ENCODE results near the gene PRSS3.
"Not testable (repeated sequence)": the region's sequence is repeated elsewhere in the genome, so short reads cannot be mapped to it uniquely, and the experiment has no call there.

Gene PRSS3

DNA sequence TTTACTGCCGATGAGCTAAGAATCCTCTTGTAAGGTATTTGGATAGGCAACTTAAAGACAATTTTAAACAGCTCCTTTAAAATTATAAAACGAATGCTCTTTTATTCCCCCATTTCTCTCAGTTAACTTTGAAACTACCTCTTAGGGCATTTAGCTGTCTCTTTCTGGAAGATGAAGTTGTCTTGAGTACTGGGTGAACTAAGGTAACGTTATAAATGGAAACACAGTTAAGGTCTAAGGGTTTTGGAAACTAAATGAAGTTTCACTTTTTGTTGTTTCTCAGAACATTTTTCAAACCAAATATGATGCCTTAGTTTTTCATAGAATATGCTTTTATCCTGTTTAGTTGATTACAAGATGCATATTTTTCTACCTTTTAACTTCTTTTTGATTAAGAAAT lies 28.4 kb downstream of the PRSS3 start:
- H3K9ac ChIP-seq: no peak overlapping the region

DNA sequence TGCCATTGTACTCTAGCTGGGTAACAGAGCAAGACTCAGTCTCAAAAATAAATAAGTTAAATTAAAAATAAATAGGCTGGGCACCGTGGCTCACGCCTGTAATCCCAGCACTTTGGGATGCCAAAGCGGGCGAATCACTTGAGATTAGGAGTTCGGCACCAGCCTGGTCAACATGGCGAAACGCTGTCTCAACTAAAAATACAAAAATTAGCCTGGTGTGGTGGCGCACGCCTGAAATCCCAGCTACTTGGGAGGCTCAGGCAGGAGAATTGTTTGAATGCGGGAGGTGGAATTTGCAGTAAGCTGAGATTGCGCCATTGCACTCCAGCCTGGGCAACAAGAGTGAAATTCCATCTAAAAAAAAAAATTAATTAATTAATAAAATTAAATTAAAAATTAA lies 31.9 kb downstream of the PRSS3 start:
- not testable (repeated sequence) for H3K9ac ChIP-seq; H3K27ac ChIP-seq; H3K4me1 ChIP-seq; H3K27me3 ChIP-seq (ENCODE audit: control insufficient read depth, insufficient read depth, low read length); H3K9me3 ChIP-seq (ENCODE audit: control insufficient read depth, low read length); H2AFZ ChIP-seq; H3K4me3 ChIP-seq (ENCODE audit: low read depth, low read length); H3K36me3 ChIP-seq (ENCODE audit: control insufficient read depth, insufficient read depth, low read length); H3K4me2 ChIP-seq (ENCODE audit: low read length)
- peaks cover 43% of the 10 kb centered on the region for H3K79me2 ChIP-seq

More for the DNA sequence above, 28.4 kb downstream of the PRSS3 start:
- TF ChIP-seq, protein P1, sequence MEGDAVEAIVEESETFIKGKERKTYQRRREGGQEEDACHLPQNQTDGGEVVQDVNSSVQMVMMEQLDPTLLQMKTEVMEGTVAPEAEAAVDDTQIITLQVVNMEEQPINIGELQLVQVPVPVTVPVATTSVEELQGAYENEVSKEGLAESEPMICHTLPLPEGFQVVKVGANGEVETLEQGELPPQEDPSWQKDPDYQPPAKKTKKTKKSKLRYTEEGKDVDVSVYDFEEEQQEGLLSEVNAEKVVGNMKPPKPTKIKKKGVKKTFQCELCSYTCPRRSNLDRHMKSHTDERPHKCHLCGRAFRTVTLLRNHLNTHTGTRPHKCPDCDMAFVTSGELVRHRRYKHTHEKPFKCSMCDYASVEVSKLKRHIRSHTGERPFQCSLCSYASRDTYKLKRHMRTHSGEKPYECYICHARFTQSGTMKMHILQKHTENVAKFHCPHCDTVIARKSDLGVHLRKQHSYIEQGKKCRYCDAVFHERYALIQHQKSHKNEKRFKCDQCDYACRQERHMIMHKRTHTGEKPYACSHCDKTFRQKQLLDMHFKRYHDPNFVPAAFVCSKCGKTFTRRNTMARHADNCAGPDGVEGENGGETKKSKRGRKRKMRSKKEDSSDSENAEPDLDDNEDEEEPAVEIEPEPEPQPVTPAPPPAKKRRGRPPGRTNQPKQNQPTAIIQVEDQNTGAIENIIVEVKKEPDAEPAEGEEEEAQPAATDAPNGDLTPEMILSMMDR (IDR thresholded peaks at IDR 0.05): no peak
- no peaks in the 10 kb centered on the region for H3K9me3 ChIP-seq (ENCODE audit: control insufficient read depth, low read length)
- no peak overlapping the region for H3K4me3 ChIP-seq (ENCODE audit: low read depth, low read length)
- H3K4me2 ChIP-seq (ENCODE audit: low read length): no peak overlapping the region
- H3K27ac ChIP-seq: no peak overlapping the region
- H3K36me3 ChIP-seq (ENCODE audit: control insufficient read depth, insufficient read depth, low read length): no peaks in the 10 kb centered on the region
- H3K4me1 ChIP-seq: peaks cover 2% of the 10 kb centered on the region
- H2AFZ ChIP-seq: no peak overlapping the region
- no peaks in the 10 kb centered on the region for H3K27me3 ChIP-seq (ENCODE audit: control insufficient read depth, insufficient read depth, low read length)
- peaks cover 43% of the 10 kb centered on the region for H3K79me2 ChIP-seq

DNA sequence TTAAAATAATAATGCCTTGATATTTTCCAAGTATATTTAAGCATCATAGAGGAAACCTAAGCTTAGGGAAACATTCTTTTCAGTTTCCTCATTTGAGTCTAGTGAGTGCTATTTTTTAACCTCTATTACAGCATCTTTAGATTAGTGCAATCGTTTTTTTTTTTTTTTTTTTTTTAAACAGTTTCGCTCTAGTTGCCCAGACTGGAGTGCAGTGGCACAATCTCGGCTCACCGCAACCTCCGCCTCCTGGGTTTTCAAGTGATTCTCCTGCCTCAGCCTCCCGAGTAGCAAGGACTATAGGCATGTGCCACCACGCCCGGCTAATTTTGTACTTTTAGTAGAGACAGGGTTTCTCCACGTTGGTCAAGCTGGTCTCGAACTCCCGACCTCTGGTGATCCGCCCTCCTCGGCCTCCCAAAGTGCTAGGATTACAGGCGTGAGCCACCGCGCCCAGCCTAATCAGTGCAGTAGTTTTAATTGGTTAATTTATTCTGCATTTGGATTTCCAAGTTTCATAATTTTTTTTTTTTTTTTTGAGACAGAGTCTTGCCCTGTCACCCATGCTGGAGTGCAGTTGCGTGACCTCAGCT lies 34.4 kb downstream of the PRSS3 start:
- not testable (repeated sequence) for H3K9me3 ChIP-seq (ENCODE audit: control insufficient read depth, low read length); H3K4me1 ChIP-seq; H3K9ac ChIP-seq; H3K4me2 ChIP-seq (ENCODE audit: low read length); H3K4me3 ChIP-seq (ENCODE audit: low read depth, low read length); H3K27ac ChIP-seq; H3K36me3 ChIP-seq (ENCODE audit: control insufficient read depth, insufficient read depth, low read length); H3K27me3 ChIP-seq (ENCODE audit: control insufficient read depth, insufficient read depth, low read length); H2AFZ ChIP-seq
- peaks cover 36% of the 10 kb centered on the region for H3K79me2 ChIP-seq

DNA sequence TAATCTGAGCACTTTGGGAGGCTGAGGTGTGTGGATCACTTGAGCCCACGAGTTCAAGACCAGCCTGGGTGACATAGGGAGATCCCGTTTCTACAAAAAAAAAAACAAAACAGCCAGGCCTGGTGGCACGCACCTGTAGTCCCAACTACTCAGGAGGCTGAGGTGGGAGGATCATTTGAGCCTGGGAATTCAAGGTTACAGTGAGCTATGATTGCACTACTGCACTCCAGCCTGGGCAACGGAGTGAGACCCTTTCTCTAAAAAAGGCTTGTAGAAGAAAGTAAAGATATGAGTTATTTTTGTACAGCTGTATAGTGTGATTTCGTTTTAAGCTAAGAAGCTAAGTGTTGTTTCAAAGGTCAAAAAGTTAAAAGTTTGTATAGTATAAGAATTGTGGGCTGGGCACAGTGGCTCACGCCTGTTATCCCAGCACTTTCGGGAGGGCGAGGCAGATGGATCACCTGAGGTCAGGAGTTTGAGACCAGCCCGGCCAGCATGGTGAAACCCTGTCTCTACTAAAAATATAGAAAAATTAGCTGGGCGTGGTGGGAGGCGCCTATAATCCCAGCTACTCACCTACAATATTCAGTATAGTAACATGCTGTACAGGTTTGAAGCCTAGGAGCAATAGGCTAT lies 40.4 kb downstream of the PRSS3 start:
- H3K4me1 ChIP-seq: no peaks in the 10 kb centered on the region
- TF ChIP-seq, protein P1 (IDR thresholded peaks at IDR 0.05): no peak
- H3K27ac ChIP-seq: no peak overlapping the region

DNA sequence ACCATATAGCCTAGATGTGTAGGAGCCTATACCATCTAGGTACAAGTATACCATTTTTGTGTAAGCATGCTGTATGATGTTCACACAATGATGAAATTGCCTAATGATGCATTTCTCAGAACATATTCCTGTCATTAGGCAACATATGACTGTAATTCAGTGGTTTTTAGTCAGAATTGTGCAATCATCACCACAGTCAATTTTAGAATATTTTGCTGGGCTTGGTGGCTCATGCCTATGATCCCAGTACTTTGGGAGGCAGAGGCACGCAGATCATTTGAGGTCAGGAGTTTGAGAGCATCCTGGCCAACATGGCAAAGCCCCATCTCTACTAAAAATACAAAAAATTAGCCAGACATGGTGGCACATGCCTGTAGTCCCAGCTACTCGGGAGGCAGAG lies 40.9 kb downstream of the PRSS3 start:
- H3K4me3 ChIP-seq (ENCODE audit: low read depth, low read length); H3K9me3 ChIP-seq (ENCODE audit: control insufficient read depth, low read length); H3K27ac ChIP-seq; H2AFZ ChIP-seq; H3K4me1 ChIP-seq; H3K9ac ChIP-seq; H3K4me2 ChIP-seq (ENCODE audit: low read length); H3K36me3 ChIP-seq (ENCODE audit: control insufficient read depth, insufficient read depth, low read length); H3K27me3 ChIP-seq (ENCODE audit: control insufficient read depth, insufficient read depth, low read length): not testable (repeated sequence)
- H3K79me2 ChIP-seq: peaks cover 22% of the 10 kb centered on the region

More for the DNA sequence above, 40.4 kb downstream of the PRSS3 start:
- Histone ChIP-seq H3K4me3 (ENCODE audit: low read depth, low read length) (no peak overlapping the region), H3K4me2 (ENCODE audit: low read length) (no peak overlapping the region), H3K36me3 (ENCODE audit: control insufficient read depth, insufficient read depth, low read length) (no peaks in the 10 kb centered on the region), H3K9ac (no peak overlapping the region), H3K27me3 (ENCODE audit: control insufficient read depth, insufficient read depth, low read length) (no peaks in the 10 kb centered on the region), H3K79me2 (peaks cover 21% of the 10 kb centered on the region), H2AFZ (no peak overlapping the region), H3K9me3 (ENCODE audit: control insufficient read depth, low read length) (no peaks in the 10 kb centered on the region)

DNA sequence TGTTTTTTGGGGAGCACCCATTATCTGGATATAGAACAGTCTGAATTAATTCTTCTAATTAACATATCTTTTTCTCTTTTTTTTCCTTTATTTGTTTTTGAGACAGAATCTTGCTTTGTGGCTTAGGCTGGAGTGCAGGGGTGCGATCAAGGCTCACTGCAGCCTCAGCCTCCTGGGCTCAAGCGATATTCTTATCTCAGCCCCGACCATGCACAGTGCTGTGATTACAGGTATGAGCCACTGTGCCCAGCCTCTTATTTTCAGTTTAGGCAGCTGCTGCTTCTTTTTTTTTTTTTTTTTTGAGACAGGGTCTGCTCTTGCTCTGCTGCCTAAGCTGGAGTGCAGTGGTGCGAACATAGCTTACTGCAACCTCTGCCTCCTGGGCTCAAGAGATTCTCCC lies 41.8 kb downstream of the PRSS3 start:
- Histone ChIP-seq H2AFZ (no peak overlapping the region), H3K9me3 (ENCODE audit: control insufficient read depth, low read length) (no peaks in the 10 kb centered on the region), H3K27me3 (ENCODE audit: control insufficient read depth, insufficient read depth, low read length) (no peaks in the 10 kb centered on the region), H3K36me3 (ENCODE audit: control insufficient read depth, insufficient read depth, low read length) (no peaks in the 10 kb centered on the region), H3K4me1 (no peaks in the 10 kb centered on the region), H3K4me3 (ENCODE audit: low read depth, low read length) (no peak overlapping the region), H3K79me2 (peaks cover 22% of the 10 kb centered on the region), H3K9ac (no peak overlapping the region), H3K27ac (no peak overlapping the region), H3K4me2 (ENCODE audit: low read length) (no peak overlapping the region)
- TF ChIP-seq, protein P1 (IDR thresholded peaks at IDR 0.05): no peak

Measured in parathyroid adenoma (tissue), 2 donors.